ENCODE measurements around the gene SORBS1. TPM values are rescaled to one million over a fixed set of nuclear protein-coding genes. Genes with fewer than 3 reads are reported as not detected.

SORBS1 gene
- total and polyA plus RNA-seq, 9 of the 15 experiments (the other 6 are each of a cell fraction or from before 2014, with no cell fraction given), result 2.0 to 13.3 (median 6.5) TPM

- TF ChIP-seq, protein P1, sequence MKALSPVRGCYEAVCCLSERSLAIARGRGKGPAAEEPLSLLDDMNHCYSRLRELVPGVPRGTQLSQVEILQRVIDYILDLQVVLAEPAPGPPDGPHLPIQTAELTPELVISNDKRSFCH (CRISPR knock-in tag; IDR thresholded peaks at IDR 0.05), result no peak
- TF ChIP-seq, protein P1 (tag; IDR thresholded peaks at IDR 0.05), result peak; percentile 69
- TF ChIP-seq MLLT1 (IDR thresholded peaks at IDR 0.05), result peak; percentile 67 to 79; a peak in 1 of 4 replicates
- peak; percentile 67; the same call in 1 of the 2 replicates for TF ChIP-seq ZBTB2 (IDR thresholded peaks at IDR 0.05)
- no peak; the same call in 1 of the 2 replicates for TF ChIP-seq ZNF384 (IDR thresholded peaks at IDR 0.05; ENCODE audit: low read depth, low read length)
- TF ChIP-seq GATA2 (CRISPR knock-in tag; IDR thresholded peaks at IDR 0.05), result peak; percentile 97
- TF ChIP-seq NFRKB (IDR thresholded peaks at IDR 0.05; ENCODE audit: low read depth), result peak; percentile 71; the same call in 1 of the 2 replicates
- TF ChIP-seq SAFB (IDR thresholded peaks at IDR 0.05; ENCODE audit: borderline replicate concordance, low read depth, low read length), result no peak
- TF ChIP-seq ZNF239 (CRISPR knock-in tag; IDR thresholded peaks at IDR 0.05), result no peak
- TF ChIP-seq ATF6 (CRISPR knock-in tag; IDR thresholded peaks at IDR 0.05), result no peak
- no peak for TF ChIP-seq ZFPM2 (CRISPR knock-in tag; IDR thresholded peaks at IDR 0.05)
- no peak for TF ChIP-seq ZNF583 (CRISPR knock-in tag; IDR thresholded peaks at IDR 0.05)
- TF ChIP-seq POU5F1 (IDR thresholded peaks at IDR 0.05; ENCODE audit: borderline replicate concordance, low read depth, low read length, partially characterized antibody), result no peak
- TF ChIP-seq TAF9B (IDR thresholded peaks at IDR 0.05; ENCODE audit: partially characterized antibody), result peak; percentile 68
- TF ChIP-seq FOXJ2 (tag; IDR thresholded peaks at IDR 0.05), result no peak
Measured at GRCh38 chr10:95531994-95532399, 29.2 kb downstream of the SORBS1 start (continued).
